ENCODE results near the gene HAUS7. TPM values are rescaled to one million over a fixed set of nuclear protein-coding genes. Genes with fewer than 3 reads are reported as not detected.

The HAUS7 gene
- total RNA-seq, 1 donor from 2014 or later = 13.1 TPM

DNA sequence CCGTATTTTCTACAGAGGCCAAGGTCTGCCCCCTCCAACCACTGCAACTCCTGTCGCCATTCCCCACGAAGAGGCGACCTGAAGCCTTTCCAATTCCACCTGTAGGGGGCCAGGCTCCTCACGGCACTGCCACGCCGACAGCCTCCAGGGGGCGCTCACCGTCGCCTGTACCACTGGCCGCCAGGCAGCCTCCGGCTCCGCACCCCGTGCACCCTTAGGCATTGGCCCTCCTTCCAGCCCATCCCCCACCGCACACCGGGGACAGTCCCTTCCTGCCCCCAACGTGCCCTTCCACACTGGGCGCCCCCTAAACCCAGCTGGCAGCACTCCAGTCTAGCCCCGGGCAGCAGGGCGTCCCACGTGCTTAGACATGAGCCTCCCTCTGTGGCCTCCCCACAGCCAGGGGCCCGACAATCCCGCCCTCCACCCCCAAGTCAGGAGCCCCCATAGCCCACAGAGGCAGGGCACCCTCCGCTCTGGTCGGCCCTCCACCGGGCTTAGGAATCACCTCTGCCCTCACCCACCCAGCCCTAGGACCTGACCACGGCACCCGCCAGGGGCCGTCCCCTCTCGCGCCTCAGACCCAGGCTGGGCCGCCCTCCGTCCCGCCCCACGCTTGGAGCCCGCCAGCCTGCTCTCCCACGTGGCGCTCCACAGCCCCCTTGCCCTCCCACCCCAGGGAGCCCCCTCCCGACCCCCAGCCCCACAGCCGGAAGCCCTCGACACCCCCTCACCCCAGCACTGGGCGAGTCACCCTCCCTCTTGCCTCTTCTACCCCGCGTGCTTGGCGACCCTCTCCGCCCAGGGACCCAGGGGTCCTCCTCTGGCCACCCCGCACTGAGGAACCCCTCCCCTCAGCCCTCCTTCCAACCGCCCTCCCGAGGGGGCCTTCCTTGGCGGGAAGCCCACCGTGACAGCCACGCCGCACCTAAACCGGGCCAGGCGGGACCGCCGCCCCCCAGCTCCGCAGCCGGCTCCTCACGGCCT, 69.9 kb downstream of the HAUS7 start:
- Mint-ChIP-seq H3K27me3 (ENCODE audit: insufficient read depth, low read depth) (peaks cover 4% of the 10 kb centered on the region), H3K4me1 (no peaks in the 10 kb centered on the region), H3K4me3 (no peak overlapping the region), H3K36me3 (no peaks in the 10 kb centered on the region), H3K27ac (no peak overlapping the region), H3K9me3 (peaks cover 32% of the 10 kb centered on the region)
- DNase-seq (ENCODE audit: low spot score) = peak; percentile 67
- Histone ChIP-seq H3K4me2 (no peak overlapping the region), H3K36me3 (no peaks in the 10 kb centered on the region), H2AFZ (replicated peaks) (no peak overlapping the region), H3K4me1 (no peaks in the 10 kb centered on the region), H3K79me2 (ENCODE audit: low read depth) (no peaks in the 10 kb centered on the region), H3K4me3 (no peak overlapping the region), H3F3A (ENCODE audit: low read depth) (no peaks in the 10 kb centered on the region), H3K27me3 (no peaks in the 10 kb centered on the region), H3K27ac (no peak overlapping the region), H4K20me1 (ENCODE audit: low read depth) (no peaks in the 10 kb centered on the region), H3K9ac (no peak overlapping the region), H3K9me3 (ENCODE audit: low read depth) (no peaks in the 10 kb centered on the region)
- no peak for TF ChIP-seq EZH2 (IDR thresholded peaks at IDR 0.05)
- TF ChIP-seq, protein P1, sequence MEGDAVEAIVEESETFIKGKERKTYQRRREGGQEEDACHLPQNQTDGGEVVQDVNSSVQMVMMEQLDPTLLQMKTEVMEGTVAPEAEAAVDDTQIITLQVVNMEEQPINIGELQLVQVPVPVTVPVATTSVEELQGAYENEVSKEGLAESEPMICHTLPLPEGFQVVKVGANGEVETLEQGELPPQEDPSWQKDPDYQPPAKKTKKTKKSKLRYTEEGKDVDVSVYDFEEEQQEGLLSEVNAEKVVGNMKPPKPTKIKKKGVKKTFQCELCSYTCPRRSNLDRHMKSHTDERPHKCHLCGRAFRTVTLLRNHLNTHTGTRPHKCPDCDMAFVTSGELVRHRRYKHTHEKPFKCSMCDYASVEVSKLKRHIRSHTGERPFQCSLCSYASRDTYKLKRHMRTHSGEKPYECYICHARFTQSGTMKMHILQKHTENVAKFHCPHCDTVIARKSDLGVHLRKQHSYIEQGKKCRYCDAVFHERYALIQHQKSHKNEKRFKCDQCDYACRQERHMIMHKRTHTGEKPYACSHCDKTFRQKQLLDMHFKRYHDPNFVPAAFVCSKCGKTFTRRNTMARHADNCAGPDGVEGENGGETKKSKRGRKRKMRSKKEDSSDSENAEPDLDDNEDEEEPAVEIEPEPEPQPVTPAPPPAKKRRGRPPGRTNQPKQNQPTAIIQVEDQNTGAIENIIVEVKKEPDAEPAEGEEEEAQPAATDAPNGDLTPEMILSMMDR (IDR thresholded peaks at IDR 0.05) = peak; percentile 69

DNA sequence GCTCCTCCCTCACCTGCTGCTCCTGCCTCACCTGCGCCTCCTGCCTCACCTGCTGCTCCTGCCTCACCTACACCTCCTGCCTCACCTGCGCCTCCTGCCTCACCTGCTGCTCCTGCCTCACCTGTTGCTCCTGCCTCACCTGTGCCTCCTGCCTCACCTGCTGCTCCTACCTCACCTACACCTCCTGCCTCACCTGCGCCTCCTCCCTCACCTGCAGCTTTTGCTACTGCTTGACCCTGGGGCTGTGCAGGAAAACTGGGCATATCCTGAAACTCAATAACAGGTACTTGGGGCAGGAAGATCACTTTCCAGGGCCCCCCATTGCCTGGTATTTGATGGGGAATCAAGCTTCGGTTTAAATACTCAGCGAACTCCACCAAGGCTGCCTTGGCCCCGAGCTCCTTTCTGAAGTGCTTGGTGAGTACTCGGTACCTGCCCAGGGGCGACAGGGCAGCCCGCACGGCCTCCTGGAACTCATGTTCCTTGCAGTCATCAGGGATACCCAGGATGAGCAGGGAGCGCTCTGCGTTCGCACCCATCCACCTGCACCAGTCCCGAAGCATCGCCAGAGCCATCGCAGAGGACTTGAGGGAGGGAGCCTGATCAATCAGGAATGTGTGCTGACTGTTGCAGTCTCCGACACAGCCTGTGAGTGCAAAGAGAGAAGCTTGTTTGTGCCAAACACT, 72.0 kb downstream of the HAUS7 start:
- no peaks in the 10 kb centered on the region for H3K36me3 Mint-ChIP-seq

More for the DNA sequence above, 72.0 kb downstream of the HAUS7 start:
- Histone ChIP-seq H3K4me2 (no peak overlapping the region), H3F3A (ENCODE audit: low read depth) (no peaks in the 10 kb centered on the region), H3K9me3 (ENCODE audit: low read depth) (no peaks in the 10 kb centered on the region), H2AFZ (replicated peaks) (no peak overlapping the region), H3K27ac (no peak overlapping the region), H3K79me2 (ENCODE audit: low read depth) (no peaks in the 10 kb centered on the region), H3K27me3 (no peaks in the 10 kb centered on the region), H3K9ac (no peak overlapping the region), H3K4me1 (no peaks in the 10 kb centered on the region), H3K36me3 (no peaks in the 10 kb centered on the region), H3K4me3 (no peak overlapping the region), H4K20me1 (ENCODE audit: low read depth) (no peaks in the 10 kb centered on the region)
- TF ChIP-seq EZH2phosphoT487 (IDR thresholded peaks at IDR 0.05) (no peak), EZH2 (IDR thresholded peaks at IDR 0.05) (no peak)
- TF ChIP-seq, protein P1 (IDR thresholded peaks at IDR 0.05) = no peak
- Mint-ChIP-seq H3K4me1 (peaks cover 10% of the 10 kb centered on the region), H3K9me3 (peaks cover 36% of the 10 kb centered on the region), H3K27ac (no peak overlapping the region), H3K27me3 (ENCODE audit: insufficient read depth, low read depth) (peaks cover 6% of the 10 kb centered on the region), H3K4me3 (no peak overlapping the region)
- no peak for DNase-seq (ENCODE audit: low spot score)

Small RNAs within 50 kb of the gene (small RNA-seq; reads per million reads assigned to genes)
- not detected for gene RN7SL667P

Other genes starting within 250 kb of the HAUS7 start
- 0.22 TPM in 1 of 2 replicates, not detected in the other for gene PNMA6F, start 148.8 kb downstream of the HAUS7 start, total RNA-seq (ENCODE audit: low replicate concordance)
- gene ZNF275, start 136.4 kb downstream of the HAUS7 start, total RNA-seq (ENCODE audit: low replicate concordance) = 7.5 and 8.2 TPM in 2 replicates
- not detected in 2 replicates for gene PNMA6E, start 69.2 kb downstream of the HAUS7 start, total RNA-seq (ENCODE audit: low replicate concordance)
- 0.22 TPM in 1 of 2 replicates, not detected in the other for gene ZFP92, start 59.1 kb downstream of the HAUS7 start, total RNA-seq (ENCODE audit: low replicate concordance)
- 0.96 TPM in 1 of 2 replicates, not detected in the other for gene TREX2, start 24.5 kb downstream of the HAUS7 start, total RNA-seq (ENCODE audit: low replicate concordance)
- 0.37 TPM in 1 of 2 replicates, not detected in the other for gene BGN, start 24.4 kb upstream of the HAUS7 start, total RNA-seq (ENCODE audit: low replicate concordance)
- gene ATP2B3, start 47.1 kb upstream of the HAUS7 start, total RNA-seq (ENCODE audit: low replicate concordance) = 0.59 TPM in 1 of 2 replicates, not detected in the other
- 15.2 and 22.2 TPM in 2 replicates for gene CCNQ, start 128.6 kb upstream of the HAUS7 start, total RNA-seq (ENCODE audit: low replicate concordance)
- 0.21 and 2.0 TPM in 2 replicates for gene DUSP9, start 176.6 kb upstream of the HAUS7 start, total RNA-seq (ENCODE audit: low replicate concordance)
- 19.7 and 53.5 TPM in 2 replicates for gene PNCK, start 203.2 kb upstream of the HAUS7 start, total RNA-seq (ENCODE audit: low replicate concordance)
- 94.1 and 191 TPM in 2 replicates for gene SLC6A8, start 217.3 kb upstream of the HAUS7 start, total RNA-seq (ENCODE audit: low replicate concordance)